HepG2 (cell line): ENCODE data around the gene AGO4. TPM values are rescaled to one million over a fixed set of nuclear protein-coding genes. Genes with fewer than 3 reads are reported as not detected.

Experiments used
- CENPX ChIP-seq: sonication (generic); formaldehyde crosslinking; IDR thresholded peaks from 2 replicates; pipeline ENCODE4 v1.9.0; 2021; ENCODE audit warnings: mild to moderate bottlenecking, missing genetic modification reagents, moderate library complexity
- HMG20A ChIP-seq: IDR thresholded peaks from 2 replicates; pipeline ENCODE4 v1.6.1; 2016; ENCODE audit warnings: borderline replicate concordance
- KAT8 ChIP-seq: IDR thresholded peaks from 2 replicates; pipeline ENCODE4 v1.6.1; 2016; ENCODE audit warnings: missing genetic modification reagents, missing compliant biosample characterization
- RARA ChIP-seq: IDR thresholded peaks from 2 replicates; pipeline ENCODE4 v1.6.1; 2016; ENCODE audit warnings: missing genetic modification reagents, missing compliant biosample characterization
- SMYD3 ChIP-seq: sonication (generic); formaldehyde crosslinking; IDR thresholded peaks from 2 replicates; pipeline ENCODE4 v1.8.1; 2023; ENCODE audit warnings: mild to moderate bottlenecking, missing genetic modification reagents
- ZNF136 ChIP-seq: sonication (generic); formaldehyde crosslinking; IDR thresholded peaks from 2 replicates; pipeline ENCODE4 v1.8.1; 2022; ENCODE audit warnings: low read depth, mild to moderate bottlenecking, moderate library complexity, missing genetic modification reagents
- ZNF407 ChIP-seq: sonication (generic); formaldehyde crosslinking; IDR thresholded peaks from one replicate; pipeline ENCODE4 v1.5.1; 2020; ENCODE audit warnings: mild to moderate bottlenecking, missing genetic modification reagents; ENCODE audit errors: not compliant biosample characterization
- ZNF740 ChIP-seq: sonication (generic); formaldehyde crosslinking; IDR thresholded peaks from 2 replicates; pipeline ENCODE4 v1.4.0; 2020; ENCODE audit warnings: missing genetic modification reagents
- polyA plus RNA-seq, 8 experiments: library from polyadenylated mRNA; depleted of rRNA in 3 of 8; stranded (reverse) in 7 of 8; unstranded in 1 of 8; fragments of >200 nt; fragmentation: Illumina TruSeq in 4 of 8; extraction: Trizol in 4 of 8; gene quantifications; 2 replicates each; pipeline versions ENCODE4 v1.2.1 to v1.2.3, GENCODE V29; 2011 to 2016; ENCODE audit warnings: low read depth in 4 of 8, missing spikeins in 1 of 8, mixed read lengths in 1 of 8; ENCODE audit not compliant: insufficient read depth in 1 of 8
- total RNA-seq, 5 experiments: library from RNA; depleted of rRNA; stranded (reverse); fragments of >200 nt; fragmentation: Illumina TruSeq; extraction: Trizol; gene quantifications; 2 replicates each; pipeline ENCODE4 v1.2.3, GENCODE V29; 2016; ENCODE audit warnings: low read depth in 1 of 5
- TF ChIP-seq, protein P1 (sequence below): IDR thresholded peaks from 2 replicates; pipeline ENCODE4 v1.6.1; 2016; ENCODE audit warnings: missing compliant biosample characterization, missing genetic modification reagents, borderline replicate concordance
- TF ChIP-seq, protein P2 (sequence below): sonication (generic); formaldehyde crosslinking; IDR thresholded peaks from 2 replicates; pipeline ENCODE4 v1.8.0; 2022; ENCODE audit warnings: low read depth, missing genetic modification reagents
- TF ChIP-seq, protein P3 (sequence below): sonication (generic); formaldehyde crosslinking; IDR thresholded peaks from 2 replicates; pipeline ENCODE4 v1.5.1; 2020; ENCODE audit warnings: mild to moderate bottlenecking, missing genetic modification reagents, borderline replicate concordance

AGO4 gene
- total and polyA plus RNA-seq, 2 of the 13 experiments (the other 11 are each of a cell fraction or from before 2014, with no cell fraction given) = 6.0 to 13.8 TPM

- TF ChIP-seq ZNF740 (peak; percentile 67), KAT8 (CRISPR knock-in tag) (no peak; the same call in none of the 2 replicates), SMYD3 (CRISPR knock-in tag) (no peak), ZNF407 (no peak), HMG20A (CRISPR knock-in tag) (no peak), RARA (CRISPR knock-in tag) (0 out of 2 replicates have a peak, but pooled peaks have one; percentile 19), ZNF136 (CRISPR knock-in tag) (no peak), CENPX (CRISPR knock-in tag) (no peak)
- TF ChIP-seq, protein P1, sequence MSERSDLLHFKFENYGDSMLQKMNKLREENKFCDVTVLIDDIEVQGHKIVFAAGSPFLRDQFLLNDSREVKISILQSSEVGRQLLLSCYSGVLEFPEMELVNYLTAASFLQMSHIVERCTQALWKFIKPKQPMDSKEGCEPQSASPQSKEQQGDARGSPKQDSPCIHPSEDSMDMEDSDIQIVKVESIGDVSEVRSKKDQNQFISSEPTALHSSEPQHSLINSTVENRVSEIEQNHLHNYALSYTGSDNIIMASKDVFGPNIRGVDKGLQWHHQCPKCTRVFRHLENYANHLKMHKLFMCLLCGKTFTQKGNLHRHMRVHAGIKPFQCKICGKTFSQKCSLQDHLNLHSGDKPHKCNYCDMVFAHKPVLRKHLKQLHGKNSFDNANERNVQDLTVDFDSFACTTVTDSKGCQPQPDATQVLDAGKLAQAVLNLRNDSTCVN = no peak; the same call in 1 of the 2 replicates
- TF ChIP-seq, protein P2, sequence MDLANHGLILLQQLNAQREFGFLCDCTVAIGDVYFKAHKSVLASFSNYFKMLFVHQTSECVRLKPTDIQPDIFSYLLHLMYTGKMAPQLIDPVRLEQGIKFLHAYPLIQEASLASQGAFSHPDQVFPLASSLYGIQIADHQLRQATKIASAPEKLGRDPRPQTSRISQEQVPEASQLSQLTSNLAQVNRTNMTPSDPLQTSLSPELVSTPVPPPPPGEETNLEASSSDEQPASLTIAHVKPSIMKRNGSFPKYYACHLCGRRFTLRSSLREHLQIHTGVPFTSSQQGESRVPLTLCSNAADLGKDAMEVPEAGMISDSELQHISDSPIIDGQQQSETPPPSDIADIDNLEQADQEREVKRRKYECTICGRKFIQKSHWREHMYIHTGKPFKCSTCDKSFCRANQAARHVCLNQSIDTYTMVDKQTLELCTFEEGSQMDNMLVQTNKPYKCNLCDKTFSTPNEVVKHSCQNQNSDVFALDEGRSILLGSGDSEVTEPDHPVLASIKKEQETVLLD (CRISPR knock-in tag) = no peak; the same call in 1 of the 2 replicates
- TF ChIP-seq, protein P3, sequence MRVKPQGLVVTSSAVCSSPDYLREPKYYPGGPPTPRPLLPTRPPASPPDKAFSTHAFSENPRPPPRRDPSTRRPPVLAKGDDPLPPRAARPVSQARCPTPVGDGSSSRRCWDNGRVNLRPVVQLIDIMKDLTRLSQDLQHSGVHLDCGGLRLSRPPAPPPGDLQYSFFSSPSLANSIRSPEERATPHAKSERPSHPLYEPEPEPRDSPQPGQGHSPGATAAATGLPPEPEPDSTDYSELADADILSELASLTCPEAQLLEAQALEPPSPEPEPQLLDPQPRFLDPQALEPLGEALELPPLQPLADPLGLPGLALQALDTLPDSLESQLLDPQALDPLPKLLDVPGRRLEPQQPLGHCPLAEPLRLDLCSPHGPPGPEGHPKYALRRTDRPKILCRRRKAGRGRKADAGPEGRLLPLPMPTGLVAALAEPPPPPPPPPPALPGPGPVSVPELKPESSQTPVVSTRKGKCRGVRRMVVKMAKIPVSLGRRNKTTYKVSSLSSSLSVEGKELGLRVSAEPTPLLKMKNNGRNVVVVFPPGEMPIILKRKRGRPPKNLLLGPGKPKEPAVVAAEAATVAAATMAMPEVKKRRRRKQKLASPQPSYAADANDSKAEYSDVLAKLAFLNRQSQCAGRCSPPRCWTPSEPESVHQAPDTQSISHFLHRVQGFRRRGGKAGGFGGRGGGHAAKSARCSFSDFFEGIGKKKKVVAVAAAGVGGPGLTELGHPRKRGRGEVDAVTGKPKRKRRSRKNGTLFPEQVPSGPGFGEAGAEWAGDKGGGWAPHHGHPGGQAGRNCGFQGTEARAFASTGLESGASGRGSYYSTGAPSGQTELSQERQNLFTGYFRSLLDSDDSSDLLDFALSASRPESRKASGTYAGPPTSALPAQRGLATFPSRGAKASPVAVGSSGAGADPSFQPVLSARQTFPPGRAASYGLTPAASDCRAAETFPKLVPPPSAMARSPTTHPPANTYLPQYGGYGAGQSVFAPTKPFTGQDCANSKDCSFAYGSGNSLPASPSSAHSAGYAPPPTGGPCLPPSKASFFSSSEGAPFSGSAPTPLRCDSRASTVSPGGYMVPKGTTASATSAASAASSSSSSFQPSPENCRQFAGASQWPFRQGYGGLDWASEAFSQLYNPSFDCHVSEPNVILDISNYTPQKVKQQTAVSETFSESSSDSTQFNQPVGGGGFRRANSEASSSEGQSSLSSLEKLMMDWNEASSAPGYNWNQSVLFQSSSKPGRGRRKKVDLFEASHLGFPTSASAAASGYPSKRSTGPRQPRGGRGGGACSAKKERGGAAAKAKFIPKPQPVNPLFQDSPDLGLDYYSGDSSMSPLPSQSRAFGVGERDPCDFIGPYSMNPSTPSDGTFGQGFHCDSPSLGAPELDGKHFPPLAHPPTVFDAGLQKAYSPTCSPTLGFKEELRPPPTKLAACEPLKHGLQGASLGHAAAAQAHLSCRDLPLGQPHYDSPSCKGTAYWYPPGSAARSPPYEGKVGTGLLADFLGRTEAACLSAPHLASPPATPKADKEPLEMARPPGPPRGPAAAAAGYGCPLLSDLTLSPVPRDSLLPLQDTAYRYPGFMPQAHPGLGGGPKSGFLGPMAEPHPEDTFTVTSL (CRISPR knock-in tag) = no peak; the same call in 1 of the 2 replicates
These were observed 38.5 kb upstream of the AGO4 start (continued) for GRCh38 chr1:35769188-35769758.
